HCT116 (cell line): ENCODE measurements around the gene TANGO6. TPM values are rescaled to one million over a fixed set of nuclear protein-coding genes. Genes with fewer than 3 reads are reported as not detected.

Experiments used
- ATAC-seq: fragments of 200-7000 bp; cut with Tn5 transposase; 2 replicates; pipeline ENCODE4 v1.9.1; 2020; ENCODE audit warnings: mild to moderate bottlenecking, moderate library complexity
- BruUV-seq: library from RNA; stranded (reverse); fragments of 400-500 nt; replicated peaks from 2 replicates; lab custom pipeline; 2021; lab: Mats Ljungman, UMichigan
- CTCF ChIA-PET: fragments of 300-600 bp; sonication (Branson Sonifier 250); formaldehyde crosslinking; loops from one replicate; lab custom pipeline; 2021; ENCODE audit warnings: antibody characterized with exemption; lab: Charles Lee
- POLR2A ChIA-PET: fragments of 300-600, 350-600 bp; sonication (Branson Sonifier 250); formaldehyde crosslinking; loops from one replicate; lab custom pipeline; 2021; ENCODE audit warnings: antibody characterized with exemption; lab: Charles Lee
- RAD21 ChIA-PET, 2 experiments: fragments of 300-600 bp; sonication (Branson Sonifier 250); formaldehyde crosslinking; loops; one replicate each; lab custom pipeline; 2023; ENCODE audit warnings: low total read pairs in 2 of 2; ENCODE audit not compliant: uncharacterized antibody in 2 of 2, unreplicated experiment in 2 of 2, low non-redundant PET in 1 of 2; lab: Charles Lee
- DNase-seq: peaks from one replicate; pipeline ENCODE4 v3.0.0-alpha.2; 2010; ENCODE audit warnings: low read depth, low spot score
- H2AFZ ChIP-seq: fragments of 200-600 bp; shearing (Covaris generic), sonication (generic); 2 replicates; pipeline ENCODE4 v1.6.1; 2017; ENCODE audit warnings: low read depth, mixed run types, mixed read lengths, antibody characterized with exemption, low read length; ENCODE audit not compliant: poor library complexity, severe bottlenecking
- H3K27ac ChIP-seq: 2 replicates; pipeline ENCODE4 v1.5.1; 2012; ENCODE audit warnings: low read depth, low read length
- H3K27me3 ChIP-seq: fragments of 200-600 bp; sonication (generic); 2 replicates; pipeline ENCODE4 v1.6.1; 2016; ENCODE audit warnings: mixed run types, low read length, mixed read lengths; ENCODE audit not compliant: insufficient read depth
- H3K36me3 ChIP-seq, 2 experiments: fragments of 200-500 bp in 1 of 2; fragments of 200-600 bp in 1 of 2; sonication (Bioruptor generic) in 1 of 2; sonication (generic) in 1 of 2; 2 replicates each; pipeline versions ENCODE4 v1.5.1 to v1.6.1; 2014 to 2016; ENCODE audit warnings: low read length in 2 of 2, inconsistent platforms in 1 of 2, mixed read lengths in 1 of 2, mixed run types in 1 of 2; ENCODE audit not compliant: insufficient read depth in 2 of 2, control insufficient read depth in 1 of 2
- H3K4me1 ChIP-seq, 2 experiments: fragments of 200-600 bp in 1 of 2; sonication (generic) in 1 of 2; 2 replicates each; pipeline versions ENCODE4 v1.5.1 to v1.6.1; 2012 to 2017; ENCODE audit warnings: low read length in 2 of 2, inconsistent platforms in 1 of 2, mild to moderate bottlenecking in 1 of 2, mixed read lengths in 1 of 2, mixed run types in 1 of 2, moderate library complexity in 1 of 2; ENCODE audit not compliant: insufficient read depth in 2 of 2, control insufficient read depth in 1 of 2
- H3K4me2 ChIP-seq: fragments of 200-600 bp; sonication (generic); 2 replicates; pipeline ENCODE4 v1.6.1; 2017; ENCODE audit warnings: mixed run types, low read length, mixed read lengths
- H3K4me3 ChIP-seq, 2 experiments: fragments of 200-600 bp in 1 of 2; sonication (generic) in 1 of 2; replicated peaks in 1 of 2; 2 replicates each; pipeline ENCODE4 v1.5.1; 2011 to 2016; ENCODE audit warnings: low read length in 2 of 2, control low read depth in 1 of 2, low read depth in 1 of 2, mild to moderate bottlenecking in 1 of 2, mixed read lengths in 1 of 2, mixed run types in 1 of 2
- H3K79me2 ChIP-seq: fragments of 200-600 bp; sonication (generic); 2 replicates; pipeline ENCODE4 v1.6.1; 2017; ENCODE audit warnings: mild to moderate bottlenecking, mixed run types, low read length, moderate library complexity, mixed read lengths; ENCODE audit not compliant: insufficient read depth
- H3K9ac ChIP-seq: fragments of 200-600 bp; sonication (generic); 2 replicates; pipeline ENCODE4 v1.6.1; 2016; ENCODE audit warnings: low read length, mixed read lengths
- H3K9me2 ChIP-seq: fragments of 200-600 bp; sonication (generic), shearing (Covaris generic); 2 replicates; pipeline ENCODE4 v1.6.1; 2017; ENCODE audit warnings: mixed run types, mild to moderate bottlenecking, moderate library complexity; ENCODE audit not compliant: insufficient read depth
- H3K9me3 ChIP-seq, 2 experiments: fragments of 200-500 bp in 1 of 2; fragments of 200-600 bp in 1 of 2; sonication (Bioruptor generic) in 1 of 2; sonication (generic) in 1 of 2; 2 replicates each; pipeline ENCODE4 v1.6.1; 2014 to 2017; ENCODE audit warnings: low read length in 2 of 2, mixed read lengths in 2 of 2, inconsistent platforms in 1 of 2, low read depth in 1 of 2, mild to moderate bottlenecking in 1 of 2, mixed run types in 1 of 2, moderate library complexity in 1 of 2; ENCODE audit not compliant: control insufficient read depth in 1 of 2, insufficient read depth in 1 of 2
- H4K20me1 ChIP-seq: fragments of 200-600 bp; sonication (generic), shearing (Covaris generic); 2 replicates; pipeline ENCODE4 v1.6.1; 2017; ENCODE audit warnings: mixed run types, mild to moderate bottlenecking, moderate library complexity; ENCODE audit not compliant: insufficient read depth
- ATF3 ChIP-seq: IDR thresholded peaks from 2 replicates; pipeline ENCODE4 v1.6.1; 2012
- CBX3 ChIP-seq: IDR thresholded peaks from 2 replicates; pipeline ENCODE4 v1.6.1; 2012; ENCODE audit warnings: low read depth
- CEBPB ChIP-seq: IDR thresholded peaks from 2 replicates; pipeline ENCODE4 v1.6.1; 2012; ENCODE audit warnings: low read depth
- CTCF ChIP-seq, 3 experiments: fragments of 200-600 bp in 1 of 3; sonication (generic) in 1 of 3; IDR thresholded peaks in 2 of 3; conservative IDR thresholded peaks in 1 of 3; 2 replicates each; pipeline ENCODE4 v1.5.1; 2012 to 2017; ENCODE audit warnings: low read depth in 2 of 3, low read length in 2 of 3, antibody characterized with exemption in 1 of 3, borderline replicate concordance in 1 of 3, control low read depth in 1 of 3, mild to moderate bottlenecking in 1 of 3, mixed read lengths in 1 of 3, mixed run types in 1 of 3, moderate library complexity in 1 of 3; ENCODE audit not compliant: insufficient read depth in 1 of 3
- EGR1 ChIP-seq: IDR thresholded peaks from 2 replicates; pipeline ENCODE4 v1.6.1; 2012; ENCODE audit warnings: low read depth
- ELF1 ChIP-seq: IDR thresholded peaks from 2 replicates; pipeline ENCODE4 v1.6.1; 2012; ENCODE audit warnings: low read depth, borderline replicate concordance
- EZH2 ChIP-seq: fragments of 200-600 bp; sonication (generic); IDR thresholded peaks from 2 replicates; pipeline ENCODE4 v1.6.1; 2017; ENCODE audit warnings: antibody characterized with exemption, mixed run types
- EZH2phosphoT487 ChIP-seq: fragments of 200-600 bp; IDR thresholded peaks from 2 replicates; pipeline ENCODE4 v1.6.1; 2018; ENCODE audit warnings: antibody characterized with exemption, borderline replicate concordance
- FOSL1 ChIP-seq: IDR thresholded peaks from 2 replicates; pipeline ENCODE4 v1.6.1; 2012; ENCODE audit warnings: low read depth
- JUND ChIP-seq: IDR thresholded peaks from 2 replicates; pipeline ENCODE4 v1.6.1; 2012
- POLR2A ChIP-seq: IDR thresholded peaks from 2 replicates; pipeline ENCODE4 v1.7.0; 2011; ENCODE audit warnings: borderline replicate concordance; ENCODE audit not compliant: insufficient read depth, insufficient read length; ENCODE audit errors: extremely low read depth
- POLR2AphosphoS5 ChIP-seq: IDR thresholded peaks from 2 replicates; pipeline ENCODE4 v1.6.1; 2011; ENCODE audit warnings: mild to moderate bottlenecking, low read depth, low read length, moderate library complexity
- RAD21 ChIP-seq: IDR thresholded peaks from 2 replicates; pipeline ENCODE4 v1.6.1; 2012; ENCODE audit warnings: low read depth, mild to moderate bottlenecking
- SIN3A ChIP-seq: IDR thresholded peaks from 2 replicates; pipeline ENCODE4 v1.6.1; 2012; ENCODE audit warnings: low read depth
- SRF ChIP-seq: IDR thresholded peaks from 2 replicates; pipeline ENCODE4 v1.6.1; 2012; ENCODE audit warnings: low read depth
- YY1 ChIP-seq: IDR thresholded peaks from 2 replicates; pipeline ENCODE4 v1.6.1; 2011; ENCODE audit warnings: low read length, low read depth, moderate library complexity, mild to moderate bottlenecking; ENCODE audit not compliant: insufficient replicate concordance; ENCODE audit errors: extremely low read depth
- ZBTB33 ChIP-seq: IDR thresholded peaks from 2 replicates; pipeline ENCODE4 v1.6.1; 2011; ENCODE audit warnings: mild to moderate bottlenecking, low read length, moderate library complexity; ENCODE audit not compliant: insufficient replicate concordance; ENCODE audit errors: extremely low read depth
- ZFX ChIP-seq: fragments of 450-650 bp; IDR thresholded peaks from 2 replicates; pipeline ENCODE4 v1.6.1; 2017
- ZNF274 ChIP-seq: fragments of 200-500 bp; sonication (Bioruptor generic); IDR thresholded peaks from 2 replicates; pipeline ENCODE4 v1.6.1; 2014; ENCODE audit warnings: mild to moderate bottlenecking, low read depth, low read length, inconsistent platforms
- intact Hi-C: fragments of 100-400 bp; cut with micrococcal nuclease; formaldehyde crosslinking; loops from 2 replicates; pipeline ENCODE4 v1.10.0; 2022
- total RNA-seq: library from RNA; stranded (reverse); gene quantifications from one replicate; pipeline ENCODE4 v1.2.1, GENCODE V29; 2021; ENCODE audit not compliant: unreplicated experiment

The TANGO6 gene
- total RNA-seq, 1 experiment from 2014 or later, result 16.4 TPM

GRCh38 chr16:68993885-68994284 lies 150.6 kb downstream of the TANGO6 start (continued):
- TF ChIP-seq ATF3, result no peak
- TF ChIP-seq CBX3, result no peak
- no peak for TF ChIP-seq ZFX
- no peak for TF ChIP-seq RAD21
- TF ChIP-seq CEBPB, result 0 out of 2 replicates have a peak, but pooled peaks have one; percentile 10
- no peak for TF ChIP-seq YY1
- no peak for TF ChIP-seq ZBTB33
- TF ChIP-seq ZNF274, result no peak
- no peak for TF ChIP-seq SRF
- TF ChIP-seq ELF1, result no peak
- TF ChIP-seq EGR1, result no peak

- peak overlapping the region; percentile 68 for H3K27ac ChIP-seq
- H3K9me2 ChIP-seq, result no peaks in the 10 kb centered on the region
- ChIA-PET POLR2A (interaction anchor here (1.0 to 1.1 kb wide), 2 partner anchors 57 to 76 kb away, joined by 3 read pairs; no protein-coding TSS in a partner anchor), CTCF (interaction anchor here (1.0 to 1.2 kb wide), 3 partner anchors 9 to 129 kb away, joined by 3 to 4 read pairs (median 4); no protein-coding TSS in a partner anchor), RAD21 (interaction anchor here (0.7 kb wide), 2 partner anchors 70 to 76 kb away, joined by 3 to 4 read pairs; no protein-coding TSS in a partner anchor)
- H4K20me1 ChIP-seq, result no peaks in the 10 kb centered on the region
- BruUV-seq, result no TSS peak
- H3K4me3 ChIP-seq, result peak overlapping the region in 1 of 2 experiments; percentile 41; a peak in 3 of 4 replicates
- H3K79me2 ChIP-seq, result no peaks in the 10 kb centered on the region
- no peak overlapping the region for H2AFZ ChIP-seq
- H3K4me1 ChIP-seq, result peaks cover 43 to 88% of the 10 kb centered on the region in 2 experiments
- ATAC-seq, result no peak
- intact Hi-C loops, result loop anchor here (2.0 to 5.0 kb wide), 2 partner anchors 92 to 110 kb away; partner anchors contain the start of gene HAS3
- no peaks in the 10 kb centered on the region for H3K36me3 ChIP-seq
- no peaks in the 10 kb centered on the region for H3K27me3 ChIP-seq
- no peak for DNase-seq
- no peaks in the 10 kb centered on the region for H3K9me3 ChIP-seq
- H3K9ac ChIP-seq, result peak overlapping the region; percentile 50
- peak overlapping the region; percentile 68 for H3K4me2 ChIP-seq
- TF ChIP-seq JUND (no peak), ATF3 (no peak), EZH2phosphoT487 (no peak), FOSL1 (no peak), ZBTB33 (no peak), EZH2 (no peak), RAD21 (no peak), SIN3A (no peak), CEBPB (no peak), ZNF274 (no peak), CBX3 (no peak), ZFX (no peak), POLR2AphosphoS5 (no peak), CTCF (IDR thresholded peaks at IDR 0.05 in 2 of 3, conservative IDR thresholded peaks at IDR 0.05 in 1 of 3; ENCODE audit: borderline replicate concordance in 1 of 3, insufficient read depth in 1 of 3, low read depth in 2 of 3, low read length in 2 of 3) (no peak), POLR2A (no peak)
Measured at GRCh38 chr16:68994324-68994723, 151.0 kb downstream of the TANGO6 start.
